ENCODE measurements around the gene TAOK3. TPM values are rescaled to one million over a fixed set of nuclear protein-coding genes. Genes with fewer than 3 reads are reported as not detected.

The TAOK3 gene
- total and polyA plus RNA-seq, 2 donors (not counting 3 experiments of a cell fraction or from before 2014, with no cell fraction given) = 11.3 to 23.1 TPM

DNA sequence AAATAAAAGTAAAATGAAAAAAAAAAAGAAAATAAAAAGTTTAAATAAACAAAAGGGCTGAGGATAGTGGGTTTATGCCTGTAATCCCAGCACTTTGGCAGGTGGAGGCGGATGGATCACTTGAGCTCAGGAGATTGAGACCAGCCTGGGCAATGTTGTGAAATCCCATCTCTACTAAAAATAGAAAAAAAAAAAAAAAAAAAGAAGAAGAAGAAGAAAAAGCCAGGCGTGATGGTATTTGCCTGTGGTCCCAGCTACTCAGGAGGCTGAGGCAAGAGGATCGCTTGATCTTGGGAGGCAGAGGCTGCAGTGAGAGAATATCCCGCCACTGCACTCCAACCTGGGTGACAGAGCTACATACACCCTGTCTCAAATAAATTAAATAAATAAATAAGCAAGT is 3.9 kb downstream of the TAOK3 start:
- CTCF ChIA-PET = interaction anchor here (0.7 to 1.5 kb wide), 4 partner anchors 9 to 186 kb away, joined by 3 to 5 read pairs (median 4); no protein-coding TSS in a partner anchor
- dilution Hi-C loops (cut with MboI; ENCODE audit: extremely low pct_ligation_motif_present, low sequenced_read_pairs) (no loop called here), intact Hi-C loops (cut with micrococcal nuclease) (no loop called here)
- no peaks in the 10 kb centered on the region for H3K9me3 ChIP-seq (replicated peaks; ENCODE audit: control insufficient read depth, insufficient read depth, low read length)
- peaks cover 11% of the 10 kb centered on the region for H3K4me1 ChIP-seq (ENCODE audit: control insufficient read depth, extremely low read depth, insufficient read depth, low read length)
- H3K9me1 ChIP-seq (replicated peaks; ENCODE audit: control insufficient read depth, extremely low read depth, insufficient read depth, low read length) = no peaks in the 10 kb centered on the region
- H3K36me3 ChIP-seq (ENCODE audit: control insufficient read depth in 2 of 2, extremely low read depth in 1 of 2, insufficient read depth in 2 of 2, low read length in 2 of 2) = no peaks in the 10 kb centered on the region
- peaks cover 53% of the 10 kb centered on the region for H3K79me2 ChIP-seq (ENCODE audit: control insufficient read depth, insufficient read depth, low read length)
- TF ChIP-seq MYC (IDR thresholded peaks at IDR 0.05; ENCODE audit: low read depth, low read length) = no peak
- no peak for TF ChIP-seq POLR2AphosphoS5 (IDR thresholded peaks at IDR 0.05; ENCODE audit: insufficient read depth, low read depth, low read length)
- TF ChIP-seq, protein P1, sequence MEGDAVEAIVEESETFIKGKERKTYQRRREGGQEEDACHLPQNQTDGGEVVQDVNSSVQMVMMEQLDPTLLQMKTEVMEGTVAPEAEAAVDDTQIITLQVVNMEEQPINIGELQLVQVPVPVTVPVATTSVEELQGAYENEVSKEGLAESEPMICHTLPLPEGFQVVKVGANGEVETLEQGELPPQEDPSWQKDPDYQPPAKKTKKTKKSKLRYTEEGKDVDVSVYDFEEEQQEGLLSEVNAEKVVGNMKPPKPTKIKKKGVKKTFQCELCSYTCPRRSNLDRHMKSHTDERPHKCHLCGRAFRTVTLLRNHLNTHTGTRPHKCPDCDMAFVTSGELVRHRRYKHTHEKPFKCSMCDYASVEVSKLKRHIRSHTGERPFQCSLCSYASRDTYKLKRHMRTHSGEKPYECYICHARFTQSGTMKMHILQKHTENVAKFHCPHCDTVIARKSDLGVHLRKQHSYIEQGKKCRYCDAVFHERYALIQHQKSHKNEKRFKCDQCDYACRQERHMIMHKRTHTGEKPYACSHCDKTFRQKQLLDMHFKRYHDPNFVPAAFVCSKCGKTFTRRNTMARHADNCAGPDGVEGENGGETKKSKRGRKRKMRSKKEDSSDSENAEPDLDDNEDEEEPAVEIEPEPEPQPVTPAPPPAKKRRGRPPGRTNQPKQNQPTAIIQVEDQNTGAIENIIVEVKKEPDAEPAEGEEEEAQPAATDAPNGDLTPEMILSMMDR (IDR thresholded peaks at IDR 0.05; ENCODE audit: extremely low read depth in 1 of 2, insufficient read depth in 1 of 2, low read depth in 1 of 2, low read length in 2 of 2) = no peak
- no peak for TF ChIP-seq JUN (IDR thresholded peaks at IDR 0.05; ENCODE audit: borderline replicate concordance, insufficient read depth, insufficient read length, low read depth)
- no peak for TF ChIP-seq EZH2 (IDR thresholded peaks at IDR 0.05; ENCODE audit: borderline replicate concordance, low read depth, low read length, severe bottlenecking)
- TF ChIP-seq, protein P2, sequence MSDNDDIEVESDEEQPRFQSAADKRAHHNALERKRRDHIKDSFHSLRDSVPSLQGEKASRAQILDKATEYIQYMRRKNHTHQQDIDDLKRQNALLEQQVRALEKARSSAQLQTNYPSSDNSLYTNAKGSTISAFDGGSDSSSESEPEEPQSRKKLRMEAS (IDR thresholded peaks at IDR 0.05; ENCODE audit: insufficient read depth, insufficient read length) = no peak
- no peak for TF ChIP-seq GATA2 (IDR thresholded peaks at IDR 0.05; ENCODE audit: insufficient read depth, insufficient read length, low read depth, low read length)
- no peak for TF ChIP-seq FOS (IDR thresholded peaks at IDR 0.05; ENCODE audit: borderline replicate concordance, insufficient read depth, low read length)
- no peak for TF ChIP-seq POLR2A (IDR thresholded peaks at IDR 0.05; ENCODE audit: low read depth, low read length)
- FAIRE-seq = no peak
- BruUV-seq (replicated peaks) = no TSS peak
- H3K27ac ChIP-seq (ENCODE audit: insufficient read depth, low read depth, low read length) = no peak overlapping the region
- no peak overlapping the region for H3K9ac ChIP-seq (replicated peaks; ENCODE audit: extremely low read depth, insufficient read depth, low read length)
- no peak overlapping the region for H2AFZ ChIP-seq (ENCODE audit: low read depth, low read length)
- H3K4me3 ChIP-seq (replicated peaks in 1 of 3; ENCODE audit: insufficient read depth in 1 of 3, low read depth in 1 of 3, low read length in 3 of 3) = no peak overlapping the region
- no peak for DNase-seq (ENCODE audit: low read depth, low spot score)
- POLR2A ChIA-PET = no interaction called here
- H3K4me2 ChIP-seq (ENCODE audit: insufficient read depth, low read length) = no peak overlapping the region
- no peaks in the 10 kb centered on the region for H3K27me3 ChIP-seq (ENCODE audit: control insufficient read depth in 2 of 2, insufficient read depth in 2 of 2, low read length in 2 of 2)
- no peaks in the 10 kb centered on the region for H4K20me1 ChIP-seq (replicated peaks; ENCODE audit: control insufficient read depth, extremely low read depth, insufficient read depth, low read length)

Data from endothelial cell of umbilical vein (primary cell).